PC-3 (cell line): ENCODE results near the gene IRX6.

Experiments
- CTCF ChIP-seq: fragments of 300-600 bp; sonication (generic); conservative IDR thresholded peaks from 2 replicates; pipeline ENCODE4 v1.5.1; 2017; ENCODE audit warnings: antibody characterized with exemption, low read depth, mild to moderate bottlenecking, low read length
- EZH2 ChIP-seq: fragments of 300-600 bp; sonication (generic); IDR thresholded peaks from one replicate; pipeline ENCODE4 v1.6.1; 2017; ENCODE audit warnings: antibody characterized with exemption, mild to moderate bottlenecking, low read length; ENCODE audit not compliant: unreplicated experiment
- EZH2phosphoT487 ChIP-seq: fragments of 300-600 bp; sonication (generic); IDR thresholded peaks from 2 replicates; pipeline ENCODE4 v1.6.1; 2018; ENCODE audit warnings: mild to moderate bottlenecking, antibody characterized with exemption, low read length, borderline replicate concordance

DNA sequence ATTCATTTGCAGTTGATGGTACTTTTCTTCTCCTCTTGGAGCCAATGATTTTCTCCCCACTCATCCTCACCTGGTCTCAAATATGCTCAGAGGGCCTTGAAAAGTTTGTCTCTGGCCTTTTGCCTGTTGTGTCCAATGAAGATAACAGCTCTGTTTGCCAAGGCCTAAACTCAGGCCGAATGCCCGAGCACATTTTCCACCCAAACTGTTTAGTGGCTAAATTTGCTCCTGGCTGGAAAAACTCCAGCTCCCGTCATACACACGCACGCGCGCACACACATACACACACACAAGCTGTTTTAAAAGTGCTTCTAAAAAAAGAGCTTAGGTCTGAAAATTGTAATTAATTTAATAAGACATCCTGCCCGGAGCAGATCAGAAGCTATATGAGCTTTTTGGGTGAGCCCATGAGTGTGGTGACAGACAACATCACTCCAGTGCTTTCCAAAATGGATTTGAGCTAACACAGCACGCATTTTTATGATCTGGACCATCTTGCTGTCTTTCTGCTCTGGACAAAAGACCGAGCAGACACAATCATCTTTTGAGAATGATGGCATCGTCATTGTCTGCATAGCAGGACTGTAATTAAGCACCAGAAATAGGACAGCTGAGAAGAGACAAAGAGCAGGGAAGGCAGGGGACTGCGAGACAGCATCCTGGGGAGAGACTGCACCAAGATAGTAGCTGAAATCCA, 48.9 kb downstream of the IRX6 start:
- TF ChIP-seq EZH2phosphoT487 (no peak), EZH2 (no peak), CTCF (no peak)
